ENCODE data around the gene OR56A1. TPM values are rescaled to one million over a fixed set of nuclear protein-coding genes. Genes with fewer than 3 reads are reported as not detected.

Gene OR56A1
- total RNA-seq, 1 donor from 2014 or later = not detected

GRCh38 chr11:6006395-6006794 is 24.2 kb downstream of the OR56A1 start:
- no peak for TF ChIP-seq CTCF (IDR thresholded peaks at IDR 0.05)

GRCh38 chr11:6002202-6002699 is 28.3 kb downstream of the OR56A1 start:
- Histone ChIP-seq H3K4me3 (no peak overlapping the region), H3K27me3 (no peaks in the 10 kb centered on the region), H3K36me3 (no peaks in the 10 kb centered on the region), H3K27ac (no peak overlapping the region), H3K4me1 (no peaks in the 10 kb centered on the region), H3K9me3 (no peaks in the 10 kb centered on the region)
- intact Hi-C loops (cut with DNase I) = no loop called here
- no peak for DNase-seq (ENCODE audit: low spot score in 2 of 2)
- TF ChIP-seq CTCF (IDR thresholded peaks at IDR 0.05) = no peak

More at GRCh38 chr11:6006395-6006794, 24.2 kb downstream of the OR56A1 start:
- H3K27me3 ChIP-seq = no peaks in the 10 kb centered on the region
- H3K9me3 ChIP-seq = no peaks in the 10 kb centered on the region
- H3K36me3 ChIP-seq = no peaks in the 10 kb centered on the region
- H3K27ac ChIP-seq = no peak overlapping the region
- H3K4me1 ChIP-seq = no peaks in the 10 kb centered on the region
- intact Hi-C loops (cut with DNase I) = no loop called here
- H3K4me3 ChIP-seq = no peak overlapping the region
- DNase-seq (ENCODE audit: low spot score in 2 of 2) = no peak

GRCh38 chr11:5994791-5995190 is 35.8 kb downstream of the OR56A1 start:
- Histone ChIP-seq H3K27ac (no peak overlapping the region), H3K36me3 (no peaks in the 10 kb centered on the region), H3K9me3 (no peaks in the 10 kb centered on the region), H3K27me3 (no peaks in the 10 kb centered on the region), H3K4me3 (no peak overlapping the region), H3K4me1 (no peaks in the 10 kb centered on the region)
- DNase-seq (ENCODE audit: low spot score in 2 of 2) = no peak
- intact Hi-C loops (cut with DNase I) = no loop called here
- no peak for TF ChIP-seq CTCF (IDR thresholded peaks at IDR 0.05)

GRCh38 chr11:5992604-5993251 is 37.8 kb downstream of the OR56A1 start:
- Histone ChIP-seq H3K9me3 (no peaks in the 10 kb centered on the region), H3K36me3 (no peaks in the 10 kb centered on the region), H3K27ac (no peak overlapping the region), H3K4me1 (no peaks in the 10 kb centered on the region), H3K27me3 (no peaks in the 10 kb centered on the region), H3K4me3 (no peak overlapping the region)
- intact Hi-C loops (cut with DNase I) = no loop called here
- no peak for DNase-seq (ENCODE audit: low spot score in 2 of 2)
- peak in 1 of 3 experiments; percentile 34 for TF ChIP-seq CTCF (IDR thresholded peaks at IDR 0.05)

GRCh38 chr11:5992150-5992549 is 38.4 kb downstream of the OR56A1 start:
- DNase-seq (ENCODE audit: low spot score in 2 of 2) = no peak
- Histone ChIP-seq H3K4me3 (no peak overlapping the region), H3K27ac (no peak overlapping the region), H3K4me1 (no peaks in the 10 kb centered on the region), H3K9me3 (no peaks in the 10 kb centered on the region), H3K36me3 (no peaks in the 10 kb centered on the region), H3K27me3 (no peaks in the 10 kb centered on the region)
- no peak for TF ChIP-seq CTCF (IDR thresholded peaks at IDR 0.05)
- intact Hi-C loops (cut with DNase I) = no loop called here
